ENCODE results near the gene ATG12.

ATG12 gene

GRCh38 chr5:115806986-115807653 is 34.2 kb downstream of the ATG12 start:
- DNase-seq = no peak

GRCh38 chr5:115801984-115802383 is 39.4 kb downstream of the ATG12 start:
- no peak for DNase-seq

GRCh38 chr5:115801152-115801551 is 40.2 kb downstream of the ATG12 start:
- DNase-seq = no peak

- DNase-seq = no peak
These were observed 41.3 kb downstream of the ATG12 start for GRCh38 chr5:115800108-115800507.

- DNase-seq = no peak
These were observed 43.1 kb downstream of the ATG12 start for GRCh38 chr5:115798252-115798651.

GRCh38 chr5:115796656-115797055 is 44.7 kb downstream of the ATG12 start:
- DNase-seq = no peak

GRCh38 chr5:115795700-115796099 is 45.7 kb downstream of the ATG12 start:
- DNase-seq = no peak

GRCh38 chr5:115788440-115788839 is 52.9 kb downstream of the ATG12 start:
- DNase-seq = no peak

GRCh38 chr5:115787426-115787825 is 53.9 kb downstream of the ATG12 start:
- no peak for DNase-seq

- DNase-seq = no peak
These were observed 55.8 kb downstream of the ATG12 start for GRCh38 chr5:115785381-115786065.

GRCh38 chr5:115778417-115778816 is 62.9 kb downstream of the ATG12 start:
- DNase-seq = no peak
